ENCODE measurements around the gene HTRA1. TPM values are rescaled to one million over a fixed set of nuclear protein-coding genes. Genes with fewer than 3 reads are reported as not detected.

HTRA1 gene
- total RNA-seq, 1 experiment from 2014 or later = 0.39 TPM

- Histone ChIP-seq H3K4me2 (ENCODE audit: low read length) (no peak overlapping the region), H2AFZ (ENCODE audit: low read depth, low read length, poor library complexity, severe bottlenecking) (no peak overlapping the region), H3K9me2 (ENCODE audit: insufficient read depth) (no peaks in the 10 kb centered on the region), H3K9me3 (ENCODE audit: control insufficient read depth in 1 of 2, insufficient read depth in 1 of 2, low read depth in 1 of 2, low read length in 2 of 2) (no peaks in the 10 kb centered on the region), H4K20me1 (ENCODE audit: insufficient read depth) (no peaks in the 10 kb centered on the region), H3K4me1 (ENCODE audit: control insufficient read depth in 1 of 2, insufficient read depth in 2 of 2, low read length in 2 of 2) (peaks cover 0 to 7% of the 10 kb centered on the region in 2 experiments; a peak in 1 of 4 replicates), H3K36me3 (ENCODE audit: control insufficient read depth in 1 of 2, insufficient read depth in 2 of 2, low read length in 2 of 2) (no peaks in the 10 kb centered on the region), H3K27ac (ENCODE audit: low read depth, low read length) (no peak overlapping the region), H3K4me3 (replicated peaks in 1 of 2; ENCODE audit: low read depth in 1 of 2, low read length in 2 of 2) (no peak overlapping the region), H3K9ac (ENCODE audit: low read length) (no peak overlapping the region), H3K79me2 (ENCODE audit: insufficient read depth, low read length) (no peaks in the 10 kb centered on the region), H3K27me3 (ENCODE audit: insufficient read depth, low read length) (no peaks in the 10 kb centered on the region)
- ChIA-PET RAD21 (ENCODE audit: low non-redundant PET in 1 of 2, low total read pairs in 2 of 2, uncharacterized antibody in 2 of 2, unreplicated experiment in 2 of 2) (no interaction called here), CTCF (no interaction called here), POLR2A (no interaction called here)
- intact Hi-C loops (cut with micrococcal nuclease) = no loop called here
- no TSS peak for BruUV-seq (replicated peaks)
- ATAC-seq (no peak), DNase-seq (ENCODE audit: low read depth, low spot score) (no peak)
- TF ChIP-seq FOSL1 (IDR thresholded peaks at IDR 0.05; ENCODE audit: low read depth) (no peak), MAX (IDR thresholded peaks at IDR 0.05) (no peak), SRF (IDR thresholded peaks at IDR 0.05; ENCODE audit: low read depth) (no peak), ATF3 (IDR thresholded peaks at IDR 0.05) (no peak), SP1 (IDR thresholded peaks at IDR 0.05; ENCODE audit: low read depth) (no peak), EZH2 (IDR thresholded peaks at IDR 0.05) (no peak), CEBPB (IDR thresholded peaks at IDR 0.05; ENCODE audit: low read depth) (no peak), TCF7L2 (IDR thresholded peaks at IDR 0.05; ENCODE audit: borderline replicate concordance, extremely low read depth, insufficient read depth, insufficient read length) (no peak), RAD21 (IDR thresholded peaks at IDR 0.05; ENCODE audit: low read depth) (no peak), CTCF (IDR thresholded peaks at IDR 0.05 in 2 of 3, conservative IDR thresholded peaks at IDR 0.05 in 1 of 3; ENCODE audit: borderline replicate concordance in 1 of 3, insufficient read depth in 1 of 3, low read depth in 2 of 3, low read length in 2 of 3) (no peak), EZH2phosphoT487 (IDR thresholded peaks at IDR 0.05; ENCODE audit: borderline replicate concordance) (no peak), EGR1 (IDR thresholded peaks at IDR 0.05; ENCODE audit: low read depth) (no peak)
Measured at GRCh38 chr10:122487174-122487765, 25.9 kb downstream of the HTRA1 start.
